H1 (cell line): ENCODE results near the gene GID4. TPM values are rescaled to one million over a fixed set of nuclear protein-coding genes. Genes with fewer than 3 reads are reported as not detected.

Experiments
- CTCF ChIA-PET: fragments of 300-600 bp; sonication (Branson Sonifier 250); formaldehyde crosslinking; loops from one replicate; lab custom pipeline; 2021; ENCODE audit not compliant: partially characterized antibody; lab: Charles Lee
- POLR2A ChIA-PET: fragments of 300-600 bp; sonication (Branson Sonifier 250); formaldehyde crosslinking; loops from one replicate; lab custom pipeline; 2021; ENCODE audit warnings: inconsistent platforms; ENCODE audit not compliant: partially characterized antibody; lab: Charles Lee
- DNase-seq, 2 experiments: peaks; one replicate each; pipeline versions ENCODE4 v3.0.0 to v3.0.0-alpha.2; 2010 to 2022; ENCODE audit warnings: low spot score in 2 of 2, low read depth in 1 of 2, mixed read lengths in 1 of 2
- FAIRE-seq: peaks from 2 replicates; lab custom pipeline; 2011; peaks lifted over from hg19 to GRCh38; lab: Jason Lieb, UNC
- H2AFZ ChIP-seq: 2 replicates; pipeline ENCODE4 v1.8.1; 2012; ENCODE audit warnings: low read length, inconsistent platforms
- H2AK5ac ChIP-seq: 2 replicates; pipeline ENCODE4 v1.6.1; 2013; ENCODE audit warnings: low read depth, low read length
- H2BK120ac ChIP-seq: replicated peaks from 2 replicates; pipeline ENCODE3; 2013; ENCODE audit warnings: low read depth, low read length, inconsistent platforms
- H2BK12ac ChIP-seq: 2 replicates; pipeline ENCODE4 v1.6.1; 2013; ENCODE audit warnings: low read depth, low read length
- H2BK15ac ChIP-seq: 2 replicates; pipeline ENCODE4 v1.6.1; 2013; ENCODE audit warnings: low read length
- H2BK20ac ChIP-seq: 2 replicates; pipeline ENCODE4 v1.6.1; 2013; ENCODE audit warnings: low read length
- H2BK5ac ChIP-seq: 2 replicates; pipeline ENCODE4 v1.6.1; 2013; ENCODE audit warnings: low read depth, low read length
- H3K14ac ChIP-seq: 2 replicates; pipeline ENCODE4 v1.6.1; 2013; ENCODE audit warnings: inconsistent platforms; ENCODE audit not compliant: insufficient read length
- H3K18ac ChIP-seq: 2 replicates; pipeline ENCODE4 v1.6.1; 2013; ENCODE audit warnings: low read length; ENCODE audit errors: extremely low read depth
- H3K23ac ChIP-seq: 2 replicates; pipeline ENCODE4 v1.6.1; 2013; ENCODE audit warnings: inconsistent platforms; ENCODE audit not compliant: insufficient read length
- H3K23me2 ChIP-seq: 2 replicates; pipeline ENCODE4 v1.6.1; 2013; ENCODE audit warnings: low read depth, low read length
- H3K27ac ChIP-seq: 2 replicates; pipeline ENCODE4 v1.6.1; 2011; ENCODE audit warnings: low read depth, low read length, inconsistent platforms
- H3K27me3 ChIP-seq, 4 experiments: replicated peaks in 1 of 4; 1 replicate in 1 of 4; 2 replicates in 3 of 4; pipeline versions ENCODE4 v1.6.1 to v1.8.1; 2011 to 2013; ENCODE audit warnings: low read length in 3 of 4, mild to moderate bottlenecking in 3 of 4, inconsistent platforms in 2 of 4, mixed read lengths in 2 of 4, moderate library complexity in 1 of 4; ENCODE audit not compliant: control insufficient read depth in 3 of 4, insufficient read depth in 3 of 4; ENCODE audit errors: extremely low read depth in 1 of 4
- H3K36me3 ChIP-seq, 4 experiments: 2 replicates each; pipeline versions ENCODE4 v1.6.1 to v1.8.1; 2011 to 2013; ENCODE audit warnings: mild to moderate bottlenecking in 4 of 4, low read length in 3 of 4, moderate library complexity in 2 of 4, control low read depth in 1 of 4, inconsistent platforms in 1 of 4; ENCODE audit not compliant: insufficient read depth in 4 of 4, control insufficient read depth in 2 of 4
- H3K4ac ChIP-seq: replicated peaks from 2 replicates; pipeline ENCODE3; 2013; ENCODE audit warnings: low read length, low read depth, mixed read lengths, inconsistent platforms; ENCODE audit not compliant: insufficient read length
- H3K4me1 ChIP-seq, 4 experiments: replicated peaks in 1 of 4; 1 replicate in 1 of 4; 2 replicates in 3 of 4; pipeline versions ENCODE4 v1.6.1 to v1.8.1; 2011 to 2013; ENCODE audit warnings: low read length in 3 of 4, inconsistent platforms in 2 of 4, mixed read lengths in 1 of 4; ENCODE audit not compliant: insufficient read depth in 4 of 4, control insufficient read depth in 3 of 4
- H3K4me2 ChIP-seq, 2 experiments: 2 replicates each; pipeline versions ENCODE4 v1.6.1 to v1.8.1; 2011 to 2013; ENCODE audit warnings: low read depth in 2 of 2, low read length in 2 of 2, control low read depth in 1 of 2, inconsistent platforms in 1 of 2, mild to moderate bottlenecking in 1 of 2; ENCODE audit not compliant: insufficient read depth in 1 of 2
- H3K4me3 ChIP-seq, 4 experiments: fragments of 200-600, 300-600 bp in 1 of 4; sonication (generic), shearing (Covaris generic), sonication (Bioruptor Twin) in 1 of 4; 2 replicates each; pipeline versions ENCODE4 v1.5.1 to v1.8.1; 2011 to 2016; ENCODE audit warnings: low read length in 4 of 4, low read depth in 3 of 4, control low read depth in 2 of 4, inconsistent platforms in 2 of 4, mild to moderate bottlenecking in 2 of 4, mixed read lengths in 1 of 4, moderate library complexity in 1 of 4; ENCODE audit not compliant: insufficient read depth in 2 of 4; ENCODE audit errors: extremely low read depth in 1 of 4
- H3K56ac ChIP-seq: replicated peaks from 2 replicates; pipeline ENCODE3; 2013; ENCODE audit warnings: low read depth, mild to moderate bottlenecking, mixed read lengths, low read length, inconsistent platforms; ENCODE audit not compliant: insufficient read length
- H3K79me1 ChIP-seq: 2 replicates; pipeline ENCODE4 v1.6.1; 2013; ENCODE audit warnings: low read depth, low read length, control low read depth
- H3K79me2 ChIP-seq, 2 experiments: 2 replicates each; pipeline versions ENCODE4 v1.6.1 to v1.8.1; 2012 to 2013; ENCODE audit warnings: low read length in 2 of 2, mild to moderate bottlenecking in 2 of 2, inconsistent platforms in 1 of 2; ENCODE audit not compliant: insufficient read depth in 2 of 2, control insufficient read depth in 1 of 2
- H3K9ac ChIP-seq, 4 experiments: replicated peaks in 1 of 4; 1 replicate in 1 of 4; 2 replicates in 3 of 4; pipeline versions ENCODE4 v1.6.1 to v1.8.1; 2011 to 2013; ENCODE audit warnings: low read depth in 3 of 4, low read length in 3 of 4, control low read depth in 2 of 4, mild to moderate bottlenecking in 2 of 4, moderate library complexity in 2 of 4, inconsistent platforms in 1 of 4; ENCODE audit errors: extremely low read depth in 1 of 4
- H3K9me3 ChIP-seq, 2 experiments: 2 replicates each; pipeline versions ENCODE4 v1.6.1 to v1.8.1; 2012 to 2013; ENCODE audit warnings: mild to moderate bottlenecking in 2 of 2, moderate library complexity in 2 of 2, control low read depth in 1 of 2, inconsistent platforms in 1 of 2, low read depth in 1 of 2, low read length in 1 of 2, mixed read lengths in 1 of 2; ENCODE audit not compliant: insufficient read depth in 2 of 2
- H4K20me1 ChIP-seq, 2 experiments: replicated peaks in 1 of 2; 2 replicates each; pipeline versions ENCODE3 to v1.8.1; 2011 to 2013; ENCODE audit warnings: inconsistent platforms in 2 of 2, low read length in 2 of 2, mild to moderate bottlenecking in 1 of 2; ENCODE audit not compliant: insufficient read depth in 2 of 2, control insufficient read depth in 1 of 2
- H4K5ac ChIP-seq: 2 replicates; pipeline ENCODE4 v1.6.1; 2013; ENCODE audit warnings: low read length, low read depth, mixed read lengths, inconsistent platforms; ENCODE audit not compliant: insufficient read length
- H4K8ac ChIP-seq: 2 replicates; pipeline ENCODE4 v1.8.0; 2013; ENCODE audit warnings: mild to moderate bottlenecking, moderate library complexity, low read length, inconsistent platforms; ENCODE audit not compliant: insufficient read depth; ENCODE audit errors: extremely low read depth
- H4K91ac ChIP-seq: replicated peaks from 2 replicates; pipeline ENCODE3; 2013; ENCODE audit warnings: low read length, mixed read lengths, inconsistent platforms; ENCODE audit not compliant: insufficient read length
- CHD2 ChIP-seq: IDR thresholded peaks from 2 replicates; pipeline ENCODE4 v1.6.1; 2012; ENCODE audit warnings: low read length, improper control_type of control experiment
- FOSL1 ChIP-seq: IDR thresholded peaks from 2 replicates; pipeline ENCODE4 v1.6.1; 2011; ENCODE audit warnings: mild to moderate bottlenecking, low read depth, low read length, moderate library complexity; ENCODE audit not compliant: insufficient read depth
- JUND ChIP-seq: IDR thresholded peaks from 2 replicates; pipeline ENCODE4 v1.6.1; 2011; ENCODE audit warnings: mild to moderate bottlenecking, improper control_type of control experiment, low read length
- TEAD4 ChIP-seq: IDR thresholded peaks from 2 replicates; pipeline ENCODE4 v1.6.1; 2012; ENCODE audit warnings: low read depth, low read length, inconsistent platforms, mixed read lengths
- USF2 ChIP-seq: IDR thresholded peaks from 2 replicates; pipeline ENCODE4 v1.6.1; 2011; ENCODE audit warnings: low read length, improper control_type of control experiment
- WGBS, 2 experiments: shearing (Covaris generic) in 1 of 2; methylation state at CpG; one replicate each; pipeline versions ENCODE4 v1.1.6 to v1.1.7; 2013 to 2015; ENCODE audit warnings: low lambda C conversion rate in 2 of 2, mixed read lengths in 2 of 2, inconsistent platforms in 1 of 2, low coverage in 1 of 2, missing lambda C conversion rate in 1 of 2; ENCODE audit not compliant: insufficient replicate concordance in 2 of 2, insufficient coverage in 1 of 2, insufficient read length in 1 of 2; ENCODE audit errors: extremely low coverage in 1 of 2, missing lambda C conversion rate in 1 of 2; 5-methylcytosine and 5-hydroxymethylcytosine counted together
- polyA plus RNA-seq, 7 experiments: library from polyadenylated mRNA; depleted of rRNA in 3 of 7; stranded (reverse) in 5 of 7; unstranded in 2 of 7; fragments of >200 nt in 5 of 7; fragments of 200-250 nt in 2 of 7; gene quantifications; 1 replicate in 5 of 7; 2 replicates in 1 of 7; 4 replicates in 1 of 7; pipeline versions ENCODE4 v1.2.1 to v1.2.3, GENCODE V29; 2011 to 2013; ENCODE audit warnings: missing spikeins in 2 of 7, mixed read lengths in 2 of 7
- total RNA-seq: library from RNA; stranded (reverse); fragmentation: NEBNext Ultra II Directional; extraction: Animal tissue kit (Norgen Biotek cat#: 25700); gene quantifications from 2 replicates; pipeline ENCODE4 v1.2.1, GENCODE V29; 2021

Gene GID4
- total and polyA plus RNA-seq, 2 of the 8 experiments (the other 6 are each of a cell fraction or from before 2014, with no cell fraction given) = 5.6 to 15.0 TPM

- DNase-seq (no peak), FAIRE-seq (no peak)
- H3K23ac ChIP-seq = no peak overlapping the region
- no peak overlapping the region for H3K9ac ChIP-seq
- ChIA-PET CTCF (interaction anchor here (0.5 to 1.8 kb wide), 4 partner anchors 8 to 40 kb away, joined by 3 to 6 read pairs (median 3); no protein-coding TSS in a partner anchor), POLR2A (interaction anchor here (1.4 to 2.2 kb wide), 3 partner anchors 20 to 233 kb away, joined by 3 to 5 read pairs (median 4); partner anchors contain the start of gene SREBF1)
- TF ChIP-seq FOSL1 (no peak), CHD2 (no peak), JUND (no peak), USF2 (no peak), TEAD4 (no peak)
- H3K4me2 ChIP-seq = no peak overlapping the region
- no peak overlapping the region for H2BK120ac ChIP-seq
- no peak overlapping the region for H3K18ac ChIP-seq
- H3K36me3 ChIP-seq = peaks cover 0 to 6% (median 5%) of the 10 kb centered on the region in 4 experiments; a peak in 4 of 8 replicates
- H3K23me2 ChIP-seq = no peaks in the 10 kb centered on the region; the same call in 1 of the 2 replicates
- no peak overlapping the region for H2BK5ac ChIP-seq
- H3K4me1 ChIP-seq = peaks cover 0 to 4% (median 0%) of the 10 kb centered on the region in 4 experiments; a peak in 1 of 7 replicates
- no peak overlapping the region for H3K4me3 ChIP-seq
- no peak overlapping the region for H2AFZ ChIP-seq
- no peaks in the 10 kb centered on the region for H4K20me1 ChIP-seq
- no peak overlapping the region for H4K5ac ChIP-seq
- no peak overlapping the region for H3K14ac ChIP-seq
- 100% methylated on average over 2 of the region's 2 CpGs; no CpG with 5 or more reads in 1 of the 2 experiments for WGBS, 2 experiments
- no peak overlapping the region for H3K56ac ChIP-seq
- H2AK5ac ChIP-seq = no peak overlapping the region
- H2BK20ac ChIP-seq = no peak overlapping the region
- no peaks in the 10 kb centered on the region for H3K79me2 ChIP-seq
- H2BK15ac ChIP-seq = no peak overlapping the region
- H3K27ac ChIP-seq = no peak overlapping the region
- H4K91ac ChIP-seq = no peak overlapping the region
- H3K79me1 ChIP-seq = no peaks in the 10 kb centered on the region
- H2BK12ac ChIP-seq = no peak overlapping the region
- no peak overlapping the region for H3K4ac ChIP-seq
- no peaks in the 10 kb centered on the region for H3K27me3 ChIP-seq
- no peak overlapping the region for H4K8ac ChIP-seq
- no peaks in the 10 kb centered on the region for H3K9me3 ChIP-seq
These were observed 29.9 kb downstream of the GID4 start for GRCh38 chr17:18069101-18069500.
